K562 (cell line): ENCODE data around the gene PPP6R1. TPM values are rescaled to one million over a fixed set of nuclear protein-coding genes. Genes with fewer than 3 reads are reported as not detected.

Source experiments
- ATAC-seq: fragments of 200-7000 bp; cut with Tn5 transposase; 3 replicates; pipeline ENCODE4 v1.9.1; 2020; ENCODE audit warnings: moderate library complexity
- BruUV-seq: library from RNA; stranded (reverse); fragments of 400-500 nt; replicated peaks from 2 replicates; lab custom pipeline; 2021; lab: Mats Ljungman, UMichigan
- CTCF ChIA-PET: fragments of 300-600 bp; formaldehyde crosslinking; extraction: SDS; loops from one replicate; lab custom pipeline; 2021; ENCODE audit warnings: low intra/inter-chr PET ratio; lab: Yijun Ruan, JAX
- POLR2A ChIA-PET: fragments of 300-600, 350-650 bp; sonication (Branson Sonifier 250); formaldehyde crosslinking; extraction: SDS; loops from one replicate; lab custom pipeline; 2021; ENCODE audit warnings: antibody characterized with exemption, inconsistent platforms; lab: Yijun Ruan, JAX
- DNase-seq, 4 experiments: peaks; one replicate each; pipeline versions ENCODE4 v3.0.0 to v3.0.0-alpha.2; 2011 to 2018; ENCODE audit warnings: low spot score in 3 of 4, mixed read lengths in 3 of 4; ENCODE audit errors: extremely low read depth in 1 of 4
- FAIRE-seq: peaks from 2 replicates; lab custom pipeline; 2011; peaks lifted over from hg19 to GRCh38; lab: Jason Lieb, UNC
- H2AFZ ChIP-seq: 2 replicates; pipeline ENCODE4 v1.6.0; 2011; ENCODE audit warnings: low read depth, low read length, control low read depth, inconsistent platforms
- H3K27ac ChIP-seq: fragments of 200-600 bp; 3 replicates; pipeline ENCODE4 v1.8.0; 2011; ENCODE audit warnings: low read depth, mild to moderate bottlenecking, control low read depth, inconsistent platforms, low read length, moderate library complexity, mixed read lengths; ENCODE audit errors: extremely low read depth
- H3K27me3 ChIP-seq, 2 experiments: fragments of 300-600 bp in 1 of 2; 2 replicates in 1 of 2; 3 replicates in 1 of 2; pipeline versions ENCODE4 v1.6.0 to v1.8.0; 2011; ENCODE audit warnings: inconsistent platforms in 2 of 2, low read length in 2 of 2, mild to moderate bottlenecking in 1 of 2, mixed read lengths in 1 of 2, moderate library complexity in 1 of 2; ENCODE audit not compliant: control insufficient read depth in 2 of 2, insufficient read depth in 2 of 2
- H3K36me3 ChIP-seq: fragments of 300-600 bp; 3 replicates; pipeline ENCODE4 v1.8.0; 2011; ENCODE audit warnings: mild to moderate bottlenecking, low read length, inconsistent platforms; ENCODE audit not compliant: control insufficient read depth, insufficient read depth
- H3K4me1 ChIP-seq, 2 experiments: fragments of 200-600 bp in 1 of 2; replicated peaks in 1 of 2; 2 replicates in 1 of 2; 3 replicates in 1 of 2; pipeline versions ENCODE4 v1.5.1 to v1.8.0; 2011; ENCODE audit warnings: inconsistent platforms in 2 of 2, low read length in 2 of 2, mild to moderate bottlenecking in 1 of 2, mixed read lengths in 1 of 2, moderate library complexity in 1 of 2; ENCODE audit not compliant: control insufficient read depth in 2 of 2, insufficient read depth in 2 of 2
- H3K4me2 ChIP-seq: 2 replicates; pipeline ENCODE4 v1.6.1; 2011; ENCODE audit warnings: low read length, control low read depth, inconsistent platforms, mixed read lengths; ENCODE audit not compliant: insufficient read depth
- H3K4me3 ChIP-seq: fragments of 200-600 bp; sonication (generic), shearing (Covaris generic); 2 replicates; pipeline ENCODE4 v1.5.1; 2016; ENCODE audit warnings: control low read depth, inconsistent platforms
- H3K79me2 ChIP-seq: fragments of 200-600 bp; 3 replicates; pipeline ENCODE4 v1.8.0; 2011; ENCODE audit warnings: low read length, inconsistent platforms; ENCODE audit not compliant: control insufficient read depth, insufficient read depth
- H3K9ac ChIP-seq, 2 experiments: 2 replicates each; pipeline versions ENCODE4 v1.6.0 to v1.6.1; 2011; ENCODE audit warnings: low read depth in 2 of 2, low read length in 2 of 2, control low read depth in 1 of 2, inconsistent platforms in 1 of 2, mild to moderate bottlenecking in 1 of 2, mixed read lengths in 1 of 2; ENCODE audit not compliant: insufficient read depth in 1 of 2
- H3K9me1 ChIP-seq: one replicate; pipeline ENCODE4 v1.6.0; 2011; ENCODE audit warnings: inconsistent platforms, mild to moderate bottlenecking, low read length, moderate library complexity; ENCODE audit not compliant: control insufficient read depth, insufficient read depth
- H3K9me3 ChIP-seq: replicated peaks from 2 replicates; pipeline ENCODE4 v1.5.1; 2011; ENCODE audit warnings: low read depth, low read length, inconsistent platforms; ENCODE audit not compliant: control insufficient read depth, insufficient read depth
- H4K20me1 ChIP-seq: replicated peaks from 2 replicates; pipeline ENCODE4 v1.6.1; 2011; ENCODE audit warnings: low read length, inconsistent platforms, mixed read lengths; ENCODE audit not compliant: control insufficient read depth, insufficient read depth
- BDP1 ChIP-seq: IDR thresholded peaks from 3 replicates; pipeline ENCODE4 v1.6.1; 2011; ENCODE audit not compliant: insufficient read length, insufficient read depth
- BRD4 ChIP-seq: fragments of 200-600 bp; sonication (generic); IDR thresholded peaks from 2 replicates; pipeline ENCODE4 v1.6.1; 2017; ENCODE audit warnings: inconsistent platforms
- CHD2 ChIP-seq: IDR thresholded peaks from 2 replicates; pipeline ENCODE4 v1.6.1; 2011; ENCODE audit warnings: low read depth, low read length
- CHD4 ChIP-seq: fragments of 200-600 bp; sonication (generic); IDR thresholded peaks from 3 replicates; pipeline ENCODE4 v1.6.1; 2012; ENCODE audit warnings: low read depth, mild to moderate bottlenecking, mixed read lengths, low read length, inconsistent platforms; ENCODE audit not compliant: insufficient read depth, insufficient replicate concordance, poor library complexity, severe bottlenecking
- FOXP1 ChIP-seq: sonication (generic); formaldehyde crosslinking; IDR thresholded peaks from 2 replicates; pipeline ENCODE4 v1.8.0; 2022; ENCODE audit warnings: mild to moderate bottlenecking, missing genetic modification reagents
- HDAC1 ChIP-seq, 2 experiments: fragments of 450-650 bp; IDR thresholded peaks; 2 replicates each; pipeline ENCODE4 v1.6.1; 2016 to 2017; ENCODE audit warnings: inconsistent platforms in 1 of 2, mild to moderate bottlenecking in 1 of 2, moderate library complexity in 1 of 2
- LARP7 ChIP-seq: fragments of 450-650 bp; IDR thresholded peaks from 2 replicates; pipeline ENCODE4 v1.6.1; 2016
- MIER1 ChIP-seq: fragments of 450-650 bp; IDR thresholded peaks from 2 replicates; pipeline ENCODE4 v1.6.1; 2016; ENCODE audit warnings: antibody characterized with exemption, mild to moderate bottlenecking, low read depth
- NCOA1 ChIP-seq: fragments of 450-650 bp; IDR thresholded peaks from 2 replicates; pipeline ENCODE4 v1.6.1; 2016; ENCODE audit warnings: low read depth
- PTRF ChIP-seq: fragments of 450-650 bp; IDR thresholded peaks from 2 replicates; pipeline ENCODE4 v1.6.1; 2016; ENCODE audit warnings: mild to moderate bottlenecking, missing genetic modification characterization, missing compliant biosample characterization
- SMARCE1 ChIP-seq: fragments of 450-650 bp; IDR thresholded peaks from 2 replicates; pipeline ENCODE4 v1.7.1; 2016; ENCODE audit warnings: mild to moderate bottlenecking
- TAF7 ChIP-seq: fragments of 450-650 bp; IDR thresholded peaks from 2 replicates; pipeline ENCODE4 v1.6.1; 2016; ENCODE audit warnings: missing genetic modification characterization, missing compliant biosample characterization
- TOE1 ChIP-seq, 2 experiments: fragments of 450-650 bp in 1 of 2; sonication (generic) in 1 of 2; formaldehyde crosslinking in 1 of 2; IDR thresholded peaks; 2 replicates each; pipeline versions ENCODE4 v1.7.1 to v1.8.0; 2016 to 2022; ENCODE audit warnings: borderline replicate concordance in 2 of 2, mild to moderate bottlenecking in 2 of 2, antibody characterized with exemption in 1 of 2, inconsistent platforms in 1 of 2, low read depth in 1 of 2, missing genetic modification reagents in 1 of 2, moderate library complexity in 1 of 2
- ZNF12 ChIP-seq: sonication (generic); formaldehyde crosslinking; IDR thresholded peaks from 2 replicates; pipeline ENCODE4 v1.4.0; 2020; ENCODE audit warnings: mild to moderate bottlenecking, missing genetic modification reagents
- ZNF184 ChIP-seq: sonication (generic); formaldehyde crosslinking; IDR thresholded peaks from 2 replicates; pipeline ENCODE4 v1.5.0; 2020; ENCODE audit warnings: missing genetic modification reagents
- WGBS: fragments of 100-300 bp; shearing (Covaris generic); methylation state at CpG from one replicate; pipeline ENCODE4 v1.1.6; 2016; ENCODE audit warnings: low coverage, mixed read lengths; ENCODE audit not compliant: insufficient coverage; ENCODE audit errors: missing lambda C conversion rate; 5-methylcytosine and 5-hydroxymethylcytosine counted together
- in situ Hi-C: fragments of 300-500 bp; cut with MboI; formaldehyde crosslinking; loops from 4 replicates; pipeline ENCODE4 v1.15.0; 2018; ENCODE audit warnings: inconsistent platforms, mixed read lengths
- intact Hi-C: fragments of 100-400 bp; cut with micrococcal nuclease; formaldehyde crosslinking; loops from 2 replicates; pipeline ENCODE4 v1.14.2; 2022
- polyA plus RNA-seq, 8 experiments: library from polyadenylated mRNA; depleted of rRNA in 4 of 8; stranded (reverse) in 5 of 8; unstranded in 3 of 8; fragments of >200 nt; fragmentation: Nextera tagmentation in 2 of 8; fragmentation: Illumina TruSeq in 1 of 8; extraction: Ambion mirVana in 2 of 8; extraction: Trizol in 1 of 8; gene quantifications; 2 replicates each; pipeline versions ENCODE4 v1.2.1 to v1.2.3, GENCODE V29; 2011 to 2014; ENCODE audit warnings: inconsistent platforms in 1 of 8, missing spikeins in 1 of 8
- total RNA-seq, 7 experiments: library from RNA; depleted of rRNA in 6 of 7; stranded (reverse); fragments of >200 nt in 6 of 7; fragmentation: Illumina TruSeq in 2 of 7; extraction: Trizol in 2 of 7; gene quantifications; 2 replicates each; pipeline versions ENCODE4 v1.2.1 to v1.2.3, GENCODE V29; 2011 to 2021; ENCODE audit warnings: low replicate concordance in 1 of 7
- TF ChIP-seq, protein P1 (sequence below), 2 experiments: fragments of 450-650 bp; IDR thresholded peaks; 2 replicates each; pipeline ENCODE4 v1.6.1; 2018; ENCODE audit warnings: mild to moderate bottlenecking in 2 of 2, low read depth in 1 of 2; ENCODE audit not compliant: partially characterized antibody in 2 of 2
- TF ChIP-seq, protein P2 (sequence below): fragments of 450-650 bp; IDR thresholded peaks from 2 replicates; pipeline ENCODE4 v1.6.1; 2018; ENCODE audit not compliant: partially characterized antibody

Gene PPP6R1
- total and polyA plus RNA-seq, 9 of the 15 experiments (the other 6 are each of a cell fraction or from before 2014, with no cell fraction given) = 0.48 to 135 (median 37.2) TPM

DNA sequence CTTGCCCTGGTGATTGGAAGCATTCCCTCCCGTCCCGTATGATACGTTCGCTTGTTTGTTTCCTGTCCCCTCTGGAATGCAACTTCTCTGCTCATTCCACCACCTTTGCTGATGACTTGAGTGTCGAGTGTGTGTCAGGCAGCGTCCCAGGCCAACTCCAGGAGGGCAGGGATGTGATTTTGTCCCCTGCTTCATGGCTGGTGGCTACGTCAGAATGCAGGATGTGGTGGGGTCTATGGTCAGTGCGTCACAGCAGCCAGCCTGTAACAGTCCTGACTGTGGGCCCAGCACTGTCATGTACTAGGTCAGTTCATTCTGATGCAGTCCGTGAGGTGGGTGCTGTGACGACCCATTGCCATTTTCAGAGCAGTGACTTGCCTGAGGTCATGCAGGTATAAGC lies 41.2 kb upstream of the PPP6R1 start:
- CTCF ChIA-PET = no interaction called here
- ATAC-seq = no peak
- H3K4me3 ChIP-seq = no peak overlapping the region
- H3K36me3 ChIP-seq = no peaks in the 10 kb centered on the region
- intact Hi-C loops (loop anchor here (5.0 kb wide), 2 partner anchors 37 to 87 kb away; partner anchors contain the start of genes KMT5C and RPL28), in situ Hi-C loops (loop anchor here (5.0 kb wide), 1 partner anchor 83 kb away; no protein-coding TSS in a partner anchor)
- H3K27ac ChIP-seq = no peak overlapping the region
- POLR2A ChIA-PET = no interaction called here
- WGBS = 76% methylated on average over 9 of the region's 10 CpGs
- peaks cover 20 to 57% of the 10 kb centered on the region in 2 experiments; a peak in 4 of 5 replicates for H3K4me1 ChIP-seq
- no peak for DNase-seq
- no peaks in the 10 kb centered on the region for H3K27me3 ChIP-seq
- H4K20me1 ChIP-seq = no peaks in the 10 kb centered on the region
- H3K9me1 ChIP-seq = no peaks in the 10 kb centered on the region
- H2AFZ ChIP-seq = no peak overlapping the region
- BruUV-seq = no TSS peak
- H3K9ac ChIP-seq = no peak overlapping the region
- FAIRE-seq = no peak
- no peaks in the 10 kb centered on the region for H3K79me2 ChIP-seq
- H3K4me2 ChIP-seq = no peak overlapping the region
- no peaks in the 10 kb centered on the region; the same call in 1 of the 2 replicates for H3K9me3 ChIP-seq
- TF ChIP-seq CHD4 = no peak
- TF ChIP-seq LARP7 = no peak
- TF ChIP-seq CHD2 = no peak
- TF ChIP-seq, protein P1, sequence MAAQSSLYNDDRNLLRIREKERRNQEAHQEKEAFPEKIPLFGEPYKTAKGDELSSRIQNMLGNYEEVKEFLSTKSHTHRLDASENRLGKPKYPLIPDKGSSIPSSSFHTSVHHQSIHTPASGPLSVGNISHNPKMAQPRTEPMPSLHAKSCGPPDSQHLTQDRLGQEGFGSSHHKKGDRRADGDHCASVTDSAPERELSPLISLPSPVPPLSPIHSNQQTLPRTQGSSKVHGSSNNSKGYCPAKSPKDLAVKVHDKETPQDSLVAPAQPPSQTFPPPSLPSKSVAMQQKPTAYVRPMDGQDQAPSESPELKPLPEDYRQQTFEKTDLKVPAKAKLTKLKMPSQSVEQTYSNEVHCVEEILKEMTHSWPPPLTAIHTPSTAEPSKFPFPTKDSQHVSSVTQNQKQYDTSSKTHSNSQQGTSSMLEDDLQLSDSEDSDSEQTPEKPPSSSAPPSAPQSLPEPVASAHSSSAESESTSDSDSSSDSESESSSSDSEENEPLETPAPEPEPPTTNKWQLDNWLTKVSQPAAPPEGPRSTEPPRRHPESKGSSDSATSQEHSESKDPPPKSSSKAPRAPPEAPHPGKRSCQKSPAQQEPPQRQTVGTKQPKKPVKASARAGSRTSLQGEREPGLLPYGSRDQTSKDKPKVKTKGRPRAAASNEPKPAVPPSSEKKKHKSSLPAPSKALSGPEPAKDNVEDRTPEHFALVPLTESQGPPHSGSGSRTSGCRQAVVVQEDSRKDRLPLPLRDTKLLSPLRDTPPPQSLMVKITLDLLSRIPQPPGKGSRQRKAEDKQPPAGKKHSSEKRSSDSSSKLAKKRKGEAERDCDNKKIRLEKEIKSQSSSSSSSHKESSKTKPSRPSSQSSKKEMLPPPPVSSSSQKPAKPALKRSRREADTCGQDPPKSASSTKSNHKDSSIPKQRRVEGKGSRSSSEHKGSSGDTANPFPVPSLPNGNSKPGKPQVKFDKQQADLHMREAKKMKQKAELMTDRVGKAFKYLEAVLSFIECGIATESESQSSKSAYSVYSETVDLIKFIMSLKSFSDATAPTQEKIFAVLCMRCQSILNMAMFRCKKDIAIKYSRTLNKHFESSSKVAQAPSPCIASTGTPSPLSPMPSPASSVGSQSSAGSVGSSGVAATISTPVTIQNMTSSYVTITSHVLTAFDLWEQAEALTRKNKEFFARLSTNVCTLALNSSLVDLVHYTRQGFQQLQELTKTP (IDR thresholded peaks at IDR 0.05; ENCODE audit: low read depth in 1 of 2, partially characterized antibody in 2 of 2) = no peak
- no peak for TF ChIP-seq BDP1
- no peak for TF ChIP-seq HDAC1 (IDR thresholded peaks at IDR 0.05)
- TF ChIP-seq TOE1 (IDR thresholded peaks at IDR 0.05; ENCODE audit: borderline replicate concordance) = no peak
- no peak for TF ChIP-seq TOE1 (CRISPR knock-in tag; IDR thresholded peaks at IDR 0.05; ENCODE audit: borderline replicate concordance, low read depth)
- TF ChIP-seq NCOA1 = no peak
- TF ChIP-seq ZNF184 (CRISPR knock-in tag) = no peak
- TF ChIP-seq MIER1 = no peak
- TF ChIP-seq ZNF12 = no peak
- no peak for TF ChIP-seq SMARCE1
- no peak for TF ChIP-seq PTRF (tag)
- no peak for TF ChIP-seq FOXP1 (CRISPR knock-in tag)
- no peak for TF ChIP-seq BRD4
- TF ChIP-seq, protein P2, sequence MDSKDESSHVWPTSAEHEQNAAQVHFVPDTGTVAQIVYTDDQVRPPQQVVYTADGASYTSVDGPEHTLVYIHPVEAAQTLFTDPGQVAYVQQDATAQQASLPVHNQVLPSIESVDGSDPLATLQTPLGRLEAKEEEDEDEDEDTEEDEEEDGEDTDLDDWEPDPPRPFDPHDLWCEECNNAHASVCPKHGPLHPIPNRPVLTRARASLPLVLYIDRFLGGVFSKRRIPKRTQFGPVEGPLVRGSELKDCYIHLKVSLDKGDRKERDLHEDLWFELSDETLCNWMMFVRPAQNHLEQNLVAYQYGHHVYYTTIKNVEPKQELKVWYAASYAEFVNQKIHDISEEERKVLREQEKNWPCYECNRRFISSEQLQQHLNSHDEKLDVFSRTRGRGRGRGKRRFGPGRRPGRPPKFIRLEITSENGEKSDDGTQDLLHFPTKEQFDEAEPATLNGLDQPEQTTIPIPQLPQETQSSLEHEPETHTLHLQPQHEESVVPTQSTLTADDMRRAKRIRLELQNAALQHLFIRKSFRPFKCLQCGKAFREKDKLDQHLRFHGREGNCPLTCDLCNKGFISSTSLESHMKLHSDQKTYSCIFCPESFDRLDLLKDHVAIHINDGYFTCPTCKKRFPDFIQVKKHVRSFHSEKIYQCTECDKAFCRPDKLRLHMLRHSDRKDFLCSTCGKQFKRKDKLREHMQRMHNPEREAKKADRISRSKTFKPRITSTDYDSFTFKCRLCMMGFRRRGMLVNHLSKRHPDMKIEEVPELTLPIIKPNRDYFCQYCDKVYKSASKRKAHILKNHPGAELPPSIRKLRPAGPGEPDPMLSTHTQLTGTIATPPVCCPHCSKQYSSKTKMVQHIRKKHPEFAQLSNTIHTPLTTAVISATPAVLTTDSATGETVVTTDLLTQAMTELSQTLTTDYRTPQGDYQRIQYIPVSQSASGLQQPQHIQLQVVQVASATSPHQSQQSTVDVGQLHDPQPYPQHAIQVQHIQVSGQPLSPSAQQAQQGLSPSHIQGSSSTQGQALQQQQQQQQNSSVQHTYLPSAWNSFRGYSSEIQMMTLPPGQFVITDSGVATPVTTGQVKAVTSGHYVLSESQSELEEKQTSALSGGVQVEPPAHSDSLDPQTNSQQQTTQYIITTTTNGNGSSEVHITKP = no peak
- no peak for TF ChIP-seq TAF7 (tag)
